Liver (tissue), 3 donors: ENCODE results near the gene BPGM.

Source experiments
- CTCF ChIP-seq: fragments of 150-350 bp; IDR thresholded peaks from 2 replicates; pipeline ENCODE4 v1.5.1; 2017; ENCODE audit warnings: improper control_type of control experiment, low read depth, low read length; ENCODE audit not compliant: missing input control
- EGR1 ChIP-seq, 2 donors: IDR thresholded peaks; 2 replicates each; pipeline ENCODE4 v1.6.1; 2016 to 2018; ENCODE audit warnings: antibody characterized with exemption in 2 of 2, low read depth in 2 of 2
- FOXA1 ChIP-seq: IDR thresholded peaks from 2 replicates; pipeline ENCODE4 v1.6.1; 2016; ENCODE audit warnings: antibody characterized with exemption
- GABPA ChIP-seq, 2 donors: IDR thresholded peaks in 1 of 2; conservative IDR thresholded peaks in 1 of 2; 2 replicates each; pipeline ENCODE4 v1.6.1; 2016; ENCODE audit warnings: antibody characterized with exemption in 2 of 2, mild to moderate bottlenecking in 1 of 2, moderate library complexity in 1 of 2
- HNF4G ChIP-seq: IDR thresholded peaks from 2 replicates; pipeline ENCODE4 v1.6.1; 2016; ENCODE audit warnings: antibody characterized with exemption
- RAD21 ChIP-seq, 2 donors: IDR thresholded peaks; 2 replicates each; pipeline ENCODE4 v1.6.1; 2016; ENCODE audit warnings: antibody characterized with exemption in 2 of 2, mild to moderate bottlenecking in 2 of 2
- RXRA ChIP-seq, 2 donors: IDR thresholded peaks; 2 replicates each; pipeline ENCODE4 v1.6.1; 2017 to 2018; ENCODE audit warnings: antibody characterized with exemption in 2 of 2, mild to moderate bottlenecking in 1 of 2
- TAF1 ChIP-seq: conservative IDR thresholded peaks from 2 replicates; pipeline ENCODE4 v1.6.1; 2016; ENCODE audit warnings: antibody characterized with exemption, mild to moderate bottlenecking
- YY1 ChIP-seq: IDR thresholded peaks from 2 replicates; pipeline ENCODE4 v1.6.1; 2016; ENCODE audit warnings: antibody characterized with exemption, mild to moderate bottlenecking
- donor health status: healthy.
- donor health status: healthy.

- TF ChIP-seq CTCF (no peak), TAF1 (no peak), YY1 (no peak), RXRA (IDR thresholded peaks at IDR 0.05) (no peak), GABPA (IDR thresholded peaks at IDR 0.05 in 1 of 2, conservative IDR thresholded peaks at IDR 0.05 in 1 of 2) (no peak), RAD21 (IDR thresholded peaks at IDR 0.05) (no peak), EGR1 (IDR thresholded peaks at IDR 0.05; ENCODE audit: low read depth in 2 of 2) (no peak), HNF4G (no peak), FOXA1 (no peak)
Measured at GRCh38 chr7:134619627-134620331, 26.9 kb upstream of the BPGM start.
